GM21515 (cell line): Measurements from ENCODE around the gene ARID1B.
"Not testable (repeated sequence)": the region's sequence is repeated elsewhere in the genome, so short reads cannot be mapped to it uniquely, and the experiment has no call there.

Experiments
- ATAC-seq: cut with Tn5 transposase; IDR thresholded peaks from one replicate; pipeline ENCODE4 v1.9.1; 2021; ENCODE audit not compliant: unreplicated experiment

Gene ARID1B

DNA sequence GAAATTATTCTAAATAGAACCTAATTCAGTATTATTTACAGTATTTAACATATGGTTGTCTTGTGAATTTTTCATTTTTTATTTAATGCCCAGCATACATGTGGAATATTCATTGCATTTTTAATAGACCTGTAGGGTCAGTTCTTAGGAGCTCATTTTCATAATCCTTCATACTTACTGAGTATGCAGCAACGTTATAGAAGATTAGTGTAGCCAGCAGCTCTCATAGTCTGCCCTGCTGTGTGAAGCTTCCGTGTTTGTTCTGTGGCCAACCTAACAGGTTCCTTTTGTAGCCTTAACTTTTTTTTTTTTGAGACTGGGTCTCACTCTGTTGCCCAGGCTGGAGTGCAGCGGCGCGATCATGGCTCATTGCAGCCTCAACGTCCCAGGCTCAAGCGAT lies 261.4 kb downstream of the ARID1B start:
- ATAC-seq, result no peak

DNA sequence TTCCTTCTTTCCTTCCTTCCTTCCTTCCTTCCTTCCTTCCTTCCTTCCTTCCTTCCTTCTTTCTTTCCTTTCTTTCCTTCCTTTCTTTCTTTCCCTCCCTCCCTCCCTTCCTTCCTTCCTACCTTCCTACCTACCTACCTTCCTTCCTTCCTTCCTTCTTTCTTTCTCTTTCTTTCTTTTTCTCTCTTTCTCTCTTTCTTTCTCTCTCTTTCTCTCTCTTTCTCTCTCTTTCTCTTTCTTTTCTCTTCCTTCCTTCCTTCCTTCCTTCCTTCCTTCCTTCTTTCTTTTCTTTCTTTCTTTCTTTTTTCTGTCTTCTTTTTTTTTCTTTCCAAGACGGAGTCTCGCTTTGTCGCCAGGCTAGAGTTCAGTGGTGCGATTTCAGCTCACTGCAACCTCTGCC lies 262.5 kb downstream of the ARID1B start:
- not testable (repeated sequence) for ATAC-seq

DNA sequence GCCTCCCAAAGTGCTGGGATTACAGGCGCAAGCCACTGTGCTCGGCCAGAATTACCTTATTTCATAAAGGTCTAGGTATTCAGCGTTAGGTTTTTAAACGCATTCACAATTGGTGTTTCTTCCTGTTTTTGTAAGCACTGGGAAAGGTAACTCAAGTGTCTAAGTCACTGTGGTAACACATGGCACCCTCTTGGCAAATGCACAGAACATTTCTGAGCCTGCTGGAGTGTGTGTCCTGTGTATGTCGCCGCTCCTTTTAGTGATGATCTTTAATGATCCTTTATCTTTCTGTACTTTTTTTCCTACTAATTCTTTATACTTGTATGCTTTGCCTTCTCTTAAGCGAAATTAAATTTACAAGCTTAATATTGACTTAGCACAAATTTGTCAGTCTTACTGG lies 263.0 kb downstream of the ARID1B start:
- ATAC-seq, result no peak

DNA sequence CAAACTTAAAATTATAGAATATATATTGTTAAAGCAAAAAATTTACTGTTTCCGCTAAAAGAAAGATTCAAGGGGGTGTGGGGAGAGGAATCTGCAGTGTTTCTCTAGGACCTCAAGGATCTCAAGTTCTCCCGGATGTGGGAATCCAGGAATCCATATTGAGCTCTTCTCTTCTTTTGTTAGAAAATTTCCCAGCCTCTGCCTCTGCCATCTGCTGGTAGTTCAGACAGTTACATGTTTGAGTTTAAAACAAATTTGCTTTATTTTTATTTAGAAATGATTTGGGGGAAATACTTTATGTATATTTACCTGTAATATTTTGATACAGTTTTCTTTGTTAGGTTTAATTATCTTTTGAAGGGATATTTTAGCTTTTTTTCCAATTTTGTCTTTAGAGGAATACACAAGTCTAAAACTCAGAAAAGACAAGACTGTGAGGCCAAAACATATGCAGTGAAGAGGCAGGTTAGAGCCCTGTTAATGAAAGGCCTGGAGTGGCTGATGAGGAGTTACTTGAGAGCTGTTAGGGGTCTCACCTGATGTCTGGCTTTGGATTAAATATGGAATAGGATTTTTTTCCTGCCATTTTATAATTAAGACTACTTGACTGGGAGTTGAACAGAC lies 268.8 kb downstream of the ARID1B start:
- no peak for ATAC-seq

DNA sequence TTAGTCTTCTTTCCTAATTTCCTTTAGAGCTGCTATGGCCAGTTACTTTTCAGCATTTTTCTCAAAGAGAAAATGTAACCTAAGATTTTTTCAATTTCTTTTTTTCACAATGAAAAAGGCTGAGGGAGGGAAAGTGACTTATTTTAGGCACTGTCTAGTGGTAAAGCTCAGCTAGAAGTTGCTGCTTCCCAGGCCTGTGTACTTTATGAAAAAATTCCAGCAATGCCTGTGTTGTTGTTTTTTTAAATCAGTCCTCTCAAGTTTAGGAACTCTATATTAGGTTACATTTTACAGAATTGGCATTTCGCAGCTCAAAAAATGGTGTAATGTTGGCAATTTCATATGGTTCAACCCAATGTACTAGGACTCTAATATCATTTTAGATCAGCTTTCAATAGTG lies 269.6 kb downstream of the ARID1B start:
- no peak for ATAC-seq

DNA sequence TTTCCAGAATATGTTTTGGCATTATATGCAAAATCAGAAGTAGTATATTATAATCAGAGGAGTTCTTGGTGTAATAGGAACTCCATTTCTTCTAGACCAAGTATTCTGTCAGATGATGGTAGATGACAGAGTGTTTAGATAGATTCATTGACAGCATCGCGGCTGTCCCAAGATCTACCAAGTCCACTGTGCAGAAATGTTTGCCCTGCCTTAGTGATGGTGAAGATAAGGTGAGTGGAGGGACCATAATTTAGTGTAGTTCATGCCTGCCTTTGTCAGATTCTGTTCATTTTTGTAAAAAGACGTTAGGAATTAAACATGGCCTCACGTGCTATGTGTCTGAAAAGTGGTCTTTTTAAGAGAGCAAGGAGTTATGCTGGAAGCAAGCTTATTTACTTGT lies 270.1 kb downstream of the ARID1B start:
- ATAC-seq, result no peak

DNA sequence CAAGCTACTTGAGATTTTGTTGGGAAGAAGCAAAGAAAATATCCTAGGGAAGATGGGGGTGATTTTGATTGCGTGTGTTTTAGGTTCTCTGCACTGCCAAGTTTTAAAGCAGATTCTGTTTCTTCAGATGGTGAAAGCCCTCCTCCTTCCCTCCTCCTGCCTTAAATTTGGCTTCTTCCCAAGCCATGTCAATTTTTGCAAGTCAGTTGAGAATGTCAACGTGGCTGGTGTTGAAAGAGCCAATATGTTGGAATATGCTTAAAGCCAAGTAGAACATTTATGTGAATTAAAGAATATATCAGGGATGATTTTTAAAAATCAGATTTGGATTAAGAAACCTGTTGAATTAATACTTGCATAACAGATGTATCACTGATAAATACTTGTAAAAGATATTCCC lies 270.8 kb downstream of the ARID1B start:
- no peak for ATAC-seq

DNA sequence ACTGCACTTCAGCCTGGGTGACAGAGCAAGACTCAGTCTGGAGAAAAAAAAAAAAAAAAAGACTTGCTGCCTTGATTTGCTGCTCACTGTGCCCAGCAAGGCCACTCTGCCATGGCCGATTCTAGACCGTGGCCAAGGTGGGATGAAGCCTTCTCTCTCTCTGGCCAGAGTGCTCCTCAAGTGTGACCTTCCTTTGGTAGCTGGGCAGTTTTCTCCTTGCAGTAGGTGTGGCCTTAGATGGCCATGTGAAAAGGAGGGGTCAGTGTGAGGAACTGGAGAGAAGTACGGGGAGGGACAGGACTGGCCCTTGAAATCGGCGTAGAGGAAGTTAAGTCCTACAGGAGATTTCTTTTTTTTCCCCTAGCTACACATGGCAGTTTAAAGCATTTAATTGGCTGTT lies 272.0 kb downstream of the ARID1B start:
- ATAC-seq, result no peak

DNA sequence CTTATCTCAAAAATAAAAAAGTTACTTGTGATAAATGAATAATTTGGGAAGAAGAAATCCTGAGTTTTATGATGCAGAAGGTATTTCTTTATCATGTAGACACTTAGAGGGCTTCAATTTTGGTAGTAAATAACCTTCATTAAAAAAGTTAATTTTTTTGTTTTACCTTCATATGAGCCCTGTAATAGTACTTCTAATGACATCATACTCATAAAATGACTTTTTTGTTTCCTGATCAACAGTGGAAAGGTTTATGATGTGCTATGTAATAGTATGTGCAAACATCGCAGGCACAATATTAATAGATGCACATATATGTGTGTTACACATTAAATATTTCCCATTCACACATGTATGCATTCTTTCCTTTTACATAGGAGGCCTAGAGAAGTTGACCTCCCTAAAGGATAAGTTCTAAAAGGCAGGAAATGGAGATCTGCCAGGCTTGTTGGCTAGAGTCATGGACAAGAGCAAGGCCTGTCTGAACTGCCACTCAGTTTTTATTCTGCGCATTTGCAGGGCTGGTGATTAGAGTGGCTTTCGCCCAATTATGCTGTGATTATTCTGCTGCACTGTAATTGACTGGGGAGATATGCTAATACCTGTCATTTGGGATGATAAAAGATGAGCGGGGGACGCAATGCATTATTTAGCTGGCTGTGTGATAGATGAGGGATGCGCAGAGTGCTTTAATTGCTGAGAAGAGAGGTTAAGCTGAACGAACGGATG lies 273.5 kb downstream of the ARID1B start:
- no peak for ATAC-seq

DNA sequence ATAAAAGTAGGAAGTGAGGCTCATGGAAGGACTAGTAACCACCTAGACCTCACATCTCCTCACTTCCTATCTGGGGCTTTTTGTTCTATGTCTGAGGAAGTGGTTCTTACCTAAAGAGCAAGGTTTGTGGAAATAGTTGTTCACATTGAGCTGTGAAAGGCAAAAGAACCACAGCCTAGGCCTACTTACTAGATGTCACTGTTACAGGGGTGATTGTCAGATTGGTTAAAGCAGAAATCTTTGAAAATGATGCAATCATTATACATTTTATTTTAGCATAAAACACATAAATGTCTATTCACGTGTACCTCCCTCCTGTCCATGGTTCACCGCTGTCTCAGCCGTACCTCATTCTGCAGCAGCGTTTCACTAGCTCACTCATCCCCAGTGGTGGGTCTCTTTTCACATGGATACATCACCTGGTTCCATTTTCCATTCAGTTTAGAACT lies 277.4 kb downstream of the ARID1B start:
- no peak for ATAC-seq

DNA sequence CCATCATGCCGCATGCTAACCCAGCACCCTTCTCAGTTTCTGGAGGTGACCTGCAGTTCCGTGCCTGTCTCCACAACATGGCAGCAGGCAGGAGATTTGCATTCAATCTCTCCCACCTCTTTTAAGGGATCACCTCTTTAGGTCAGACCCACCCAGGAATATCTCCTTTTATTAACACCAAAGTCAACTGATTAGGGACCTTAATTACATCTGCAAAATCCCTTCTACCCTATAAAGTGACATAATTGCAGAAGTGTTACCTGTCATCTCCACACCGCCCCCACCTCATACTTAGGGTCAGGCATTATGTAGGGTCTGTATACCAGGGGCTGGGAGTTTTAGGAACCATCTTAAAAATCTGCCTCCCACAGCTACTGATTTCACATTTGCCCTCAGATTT lies 278.7 kb downstream of the ARID1B start:
- ATAC-seq, result no peak

DNA sequence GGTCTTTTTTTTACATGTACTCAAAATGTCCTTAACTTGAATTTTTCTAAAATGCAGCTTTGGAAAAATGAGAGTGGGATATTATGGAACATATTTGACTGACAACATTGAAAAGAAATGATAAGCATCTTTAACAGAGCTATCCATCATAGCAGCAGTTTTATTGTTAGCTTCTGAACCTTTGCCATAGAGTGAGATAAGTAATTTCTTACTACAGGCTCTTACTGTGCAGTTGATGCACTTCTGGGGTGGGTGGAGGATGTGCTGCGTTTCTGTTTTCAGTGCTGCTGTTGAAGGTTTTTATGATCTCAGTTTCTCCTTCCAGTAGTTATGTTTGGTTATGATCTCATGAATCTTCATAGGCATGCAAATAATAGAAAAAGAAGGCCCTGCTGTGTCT lies 279.1 kb downstream of the ARID1B start:
- ATAC-seq, result peak; percentile 70

DNA sequence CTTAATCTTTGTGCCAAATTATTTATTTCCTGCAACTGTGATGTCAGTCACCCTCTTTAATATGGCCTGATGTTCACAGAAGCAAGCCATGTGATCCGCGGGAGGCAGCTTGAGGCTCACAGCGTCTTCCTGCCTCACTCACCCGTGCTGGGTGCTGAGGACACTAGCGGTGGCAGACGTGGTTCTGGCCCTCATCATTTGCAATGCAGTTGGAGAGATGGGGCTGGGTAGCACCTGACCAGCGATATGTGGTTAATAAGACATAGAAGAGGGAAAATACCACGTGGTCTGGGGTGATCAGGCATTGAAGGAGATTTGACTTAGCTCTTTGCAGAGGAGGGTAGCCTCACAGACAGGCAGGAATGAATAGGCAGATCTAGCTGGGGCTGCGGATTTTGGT lies 281.4 kb downstream of the ARID1B start:
- ATAC-seq, result no peak

DNA sequence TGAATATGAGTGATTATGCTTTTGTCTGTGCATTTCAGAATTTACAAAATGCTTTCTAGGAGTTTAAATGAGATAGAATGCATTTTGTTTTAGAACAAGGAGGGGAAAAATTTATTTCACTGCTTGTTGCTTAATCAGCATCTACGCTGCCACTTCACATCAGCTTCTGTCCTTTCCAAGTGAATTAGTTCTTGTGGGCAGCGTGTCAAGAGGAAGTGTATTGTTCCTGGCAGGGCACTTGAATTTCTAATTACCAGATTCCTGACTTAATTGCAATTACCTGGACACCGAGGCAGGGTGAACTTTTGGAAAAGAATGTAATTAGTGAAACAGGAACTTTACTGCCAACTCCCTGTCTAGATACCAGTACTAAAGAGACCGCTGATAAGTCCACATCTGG lies 282.6 kb downstream of the ARID1B start:
- ATAC-seq, result no peak

DNA sequence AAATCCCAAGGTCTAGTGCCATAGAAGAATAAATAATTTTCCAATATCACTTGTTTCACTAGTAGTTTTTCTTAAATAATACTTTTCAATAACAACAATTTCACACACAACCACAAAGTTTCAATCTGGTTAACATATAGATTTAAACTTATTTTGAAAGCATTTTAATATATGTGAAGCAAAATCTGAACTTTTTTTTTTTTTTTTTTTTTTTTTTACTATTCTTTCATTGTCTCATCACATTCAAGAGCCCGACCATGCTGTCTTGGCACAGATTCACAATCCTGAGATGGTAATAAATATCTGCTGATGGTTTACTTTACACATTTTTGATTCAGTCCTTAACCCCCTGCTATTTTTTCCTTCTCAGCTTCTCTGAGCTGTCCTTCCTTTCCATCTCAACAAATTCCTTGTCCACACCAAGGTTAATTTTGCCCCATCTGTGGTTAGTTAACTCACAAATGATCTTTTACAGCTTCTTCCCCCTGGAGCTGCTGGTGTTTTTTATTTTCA lies 283.3 kb downstream of the ARID1B start:
- ATAC-seq, result no peak

DNA sequence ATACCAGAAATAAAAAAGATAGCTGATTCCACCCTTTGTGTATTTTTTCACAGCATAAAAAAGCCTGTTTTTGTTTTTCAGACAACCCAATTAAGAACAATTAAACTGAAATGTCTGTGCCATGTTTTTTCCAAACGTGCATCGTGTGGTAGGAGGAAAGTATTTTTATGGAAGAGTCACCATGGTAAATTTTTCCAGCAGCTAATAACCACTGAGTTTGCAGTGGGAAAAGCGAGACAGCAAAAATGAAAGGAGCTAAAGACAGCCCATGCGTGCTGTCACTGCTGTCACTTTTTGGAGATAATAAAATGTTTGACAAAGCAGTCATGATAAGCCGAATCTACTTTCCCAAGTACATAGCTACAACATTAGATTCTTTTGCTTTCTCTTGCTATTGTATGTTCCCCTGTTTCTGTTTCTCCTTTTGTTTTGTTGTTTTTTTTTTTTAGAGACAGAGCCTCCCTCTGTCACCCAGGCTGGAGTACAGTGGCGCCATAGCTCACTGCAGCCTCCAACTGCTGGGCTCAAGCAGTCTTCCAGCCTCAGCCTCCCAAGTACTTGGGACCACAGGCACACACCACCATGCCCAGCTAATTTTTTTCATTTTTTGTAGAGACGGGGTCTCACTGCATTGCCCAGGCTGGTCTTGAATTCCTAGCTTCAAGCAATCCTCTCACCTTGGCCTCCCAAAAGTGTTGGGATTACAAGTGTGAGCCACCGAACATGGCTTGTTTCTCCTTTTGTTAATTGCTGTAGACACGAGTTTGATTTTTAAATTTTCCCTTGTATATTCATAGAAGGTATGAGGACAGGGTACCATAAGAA lies 284.8 kb downstream of the ARID1B start:
- ATAC-seq, result no peak

DNA sequence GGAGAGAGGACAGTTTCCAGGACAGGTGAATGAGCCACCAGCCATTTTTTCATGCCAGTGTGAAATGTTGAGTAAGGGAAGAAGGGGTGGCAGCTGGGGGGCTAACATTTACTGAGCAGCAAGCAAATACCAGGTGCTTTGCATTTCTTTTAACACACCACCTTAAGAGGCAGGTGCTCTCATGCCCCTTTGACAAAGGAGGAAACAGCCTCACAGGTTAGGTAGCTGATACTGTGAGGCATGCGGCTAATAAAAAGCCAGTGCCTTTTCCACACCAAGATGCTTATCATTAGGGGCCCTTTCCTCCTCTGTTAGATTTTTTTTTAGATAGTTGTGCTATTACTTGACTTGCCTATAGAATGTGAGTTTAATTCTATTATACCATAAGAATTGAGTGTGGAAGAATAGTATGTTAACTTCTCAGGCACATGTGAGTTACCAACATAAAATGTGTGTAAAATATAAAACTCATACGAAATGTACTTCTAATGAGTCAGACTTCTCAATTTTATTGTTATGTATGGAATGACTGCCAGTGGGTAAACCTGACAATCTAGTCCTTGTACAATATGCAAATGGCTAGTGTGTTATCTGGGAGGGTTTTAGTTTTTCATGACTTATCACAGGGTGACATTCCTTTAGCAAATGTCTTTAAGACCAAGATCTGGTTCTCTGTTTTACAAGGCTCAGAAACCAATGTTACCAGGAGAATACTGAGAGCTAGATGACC lies 286.2 kb downstream of the ARID1B start:
- no peak for ATAC-seq

DNA sequence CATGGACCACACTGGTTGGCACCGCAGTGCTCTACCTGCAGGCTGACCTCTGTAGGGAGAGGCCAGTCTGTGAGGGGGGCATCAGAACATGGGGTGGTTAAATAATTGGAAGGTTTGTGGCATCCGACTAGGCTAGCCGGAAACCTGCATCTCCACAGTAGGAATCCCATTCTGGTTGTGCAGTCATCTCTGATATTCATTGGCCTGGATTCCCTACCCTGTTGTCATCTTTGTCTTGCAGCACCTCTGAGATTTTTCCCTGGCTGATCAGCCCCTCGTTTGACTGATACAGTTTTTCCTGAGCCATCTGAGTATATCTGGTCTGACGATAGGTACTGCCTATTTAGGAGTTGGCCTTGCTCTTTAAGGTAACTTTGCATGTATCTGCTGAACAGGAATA lies 286.7 kb downstream of the ARID1B start:
- ATAC-seq, result no peak

DNA sequence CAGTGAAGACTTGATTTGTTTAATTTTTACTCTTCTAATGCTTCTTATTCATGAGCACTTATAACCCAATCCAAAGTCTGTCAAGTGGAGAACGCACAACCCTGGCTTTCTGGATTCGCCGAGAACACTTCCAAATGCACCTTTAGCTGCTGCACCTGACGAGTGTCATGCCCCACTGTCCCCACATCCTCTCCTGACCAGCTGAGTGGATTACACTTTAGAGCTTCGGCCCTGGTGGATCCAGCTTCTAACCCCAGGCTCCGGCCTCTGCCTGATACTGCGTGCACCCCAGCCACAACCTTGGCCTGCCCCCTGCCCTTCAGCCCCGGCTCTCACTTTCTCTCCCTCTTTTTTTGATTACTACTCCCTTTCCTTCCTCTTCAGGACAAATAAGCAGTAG lies 287.3 kb downstream of the ARID1B start:
- ATAC-seq, result no peak

DNA sequence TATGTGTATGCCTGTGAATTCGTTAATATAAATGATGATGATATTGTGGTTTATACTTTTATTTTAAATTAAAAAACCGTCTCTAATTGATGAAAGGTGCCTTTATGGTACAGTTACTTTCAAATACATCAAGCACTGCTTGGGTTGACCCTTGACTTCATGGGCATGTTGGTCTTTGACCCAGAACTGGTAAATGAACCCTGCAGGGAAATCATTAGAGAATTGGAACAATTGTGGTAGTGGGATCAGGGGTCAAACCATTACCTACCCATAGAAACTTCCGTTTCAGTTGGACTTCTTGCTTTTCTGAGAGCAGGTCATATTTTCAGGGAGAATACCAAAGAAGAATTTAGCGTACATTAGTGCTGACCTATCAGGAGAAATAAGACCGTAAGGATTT lies 288.2 kb downstream of the ARID1B start:
- no peak for ATAC-seq
